Measurements from ENCODE around the gene TTLL12.
"Not testable (repeated sequence)": the region's sequence is repeated elsewhere in the genome, so short reads cannot be mapped to it uniquely, and the experiment has no call there.

The TTLL12 gene

DNA sequence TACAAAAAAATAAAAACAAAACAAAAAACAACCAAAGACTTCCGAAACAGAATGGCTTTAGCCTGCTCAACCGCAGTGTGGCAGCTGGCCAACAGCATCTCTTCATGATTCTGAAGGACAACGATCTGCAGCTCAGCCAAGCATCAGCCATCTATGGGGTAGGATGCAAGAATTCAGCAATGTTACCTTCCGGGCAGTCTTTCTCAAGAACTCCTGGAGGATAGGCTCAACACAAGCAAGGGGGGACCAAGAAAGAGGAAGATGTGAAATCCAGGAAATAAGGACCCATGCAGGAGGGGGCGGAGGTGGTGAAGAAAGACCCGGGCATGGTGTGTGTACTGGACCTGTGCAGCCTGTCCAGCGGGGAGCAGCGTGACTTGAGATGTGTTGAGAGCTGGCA is 39.1 kb downstream of the TTLL12 start:
- Mint-ChIP-seq H3K4me3 (no peak overlapping the region), H3K27ac (no peak overlapping the region), H3K4me1 (ENCODE audit: low read depth in 2 of 2) (peaks cover 18% of the 10 kb centered on the region in 2 donors), H3K27me3 (no peaks in the 10 kb centered on the region), H3K36me3 (ENCODE audit: insufficient read depth) (peaks cover 22% of the 10 kb centered on the region), H3K9me3 (no peaks in the 10 kb centered on the region)
- ATAC-seq (replicated peaks) (no peak), DNase-seq (no peak)

DNA sequence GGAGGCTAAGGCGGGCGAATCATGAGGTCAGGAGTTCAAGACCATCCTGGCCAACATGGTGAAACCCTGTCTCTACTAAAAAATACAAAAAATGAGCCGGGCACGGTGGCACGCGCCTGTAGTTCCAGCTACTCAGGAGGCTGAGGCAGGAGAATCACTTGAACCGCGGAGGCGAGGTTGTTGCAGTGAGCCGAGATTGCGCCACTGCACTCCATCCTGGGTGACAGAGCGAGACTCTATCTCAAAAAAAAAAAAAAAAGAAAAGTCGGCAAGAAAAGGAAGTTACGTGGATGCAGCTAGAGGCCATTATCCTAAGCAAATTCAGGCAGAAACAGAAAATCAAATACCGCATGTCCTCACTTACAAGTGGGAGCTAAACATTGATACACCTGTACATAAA is 40.6 kb downstream of the TTLL12 start:
- H3K27ac Mint-ChIP-seq; H3K4me3 Mint-ChIP-seq; H3K27me3 Mint-ChIP-seq; DNase-seq; ATAC-seq (replicated peaks); H3K9me3 Mint-ChIP-seq: not testable (repeated sequence)
- peaks cover 15 to 22% of the 10 kb centered on the region in 2 donors for H3K4me1 Mint-ChIP-seq (ENCODE audit: low read depth in 2 of 2)
- peaks cover 26% of the 10 kb centered on the region for H3K36me3 Mint-ChIP-seq (ENCODE audit: insufficient read depth)

- Mint-ChIP-seq H3K36me3 (ENCODE audit: insufficient read depth) (peaks cover 21% of the 10 kb centered on the region), H3K4me1 (ENCODE audit: low read depth in 2 of 2) (peaks cover 5 to 19% of the 10 kb centered on the region in 2 donors)
- H3K27ac Mint-ChIP-seq; H3K4me3 Mint-ChIP-seq; H3K9me3 Mint-ChIP-seq; H3K27me3 Mint-ChIP-seq; DNase-seq; ATAC-seq (replicated peaks): not testable (repeated sequence)
These were observed 41.6 kb downstream of the TTLL12 start for GRCh38 chr22:43145371-43145770.

DNA sequence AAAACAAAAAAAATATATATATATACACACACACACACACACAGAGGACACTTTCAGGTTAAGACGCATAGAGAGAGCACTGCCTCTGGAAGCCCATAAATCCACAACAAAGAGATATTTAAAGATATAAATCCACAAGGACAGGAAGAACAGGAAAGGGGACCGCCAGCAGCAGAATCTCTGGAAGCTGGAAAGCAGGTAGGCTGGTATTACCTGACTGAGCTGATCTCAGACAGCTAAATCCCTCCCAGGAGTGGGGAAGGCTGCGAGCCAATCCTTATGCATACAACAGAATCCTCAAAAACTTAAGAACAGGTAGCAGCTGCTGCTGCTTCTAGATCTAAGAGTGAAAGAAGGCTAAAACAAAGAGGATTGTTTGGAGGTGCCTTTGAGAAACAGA is 42.0 kb downstream of the TTLL12 start:
- Mint-ChIP-seq H3K4me1 (ENCODE audit: low read depth in 2 of 2) (peaks cover 7 to 20% of the 10 kb centered on the region in 2 donors), H3K27ac (no peak overlapping the region), H3K4me3 (no peak overlapping the region)

GRCh38 chr22:43142880-43143562 is 43.9 kb downstream of the TTLL12 start, which contains the start of gene MCAT:
Gene MCAT (minus strand): TSS chr22:43143398. CDS start chr22:43143348, 50 bp downstream.
- Mint-ChIP-seq H3K4me3 (peak within 1 kb of the TSS; percentile 87 to 90), H3K4me1 (ENCODE audit: low read depth in 2 of 2) (peaks cover 7 to 20% of the 10 kb centered on the region in 2 donors), H3K36me3 (ENCODE audit: insufficient read depth) (peaks cover 19% of the 10 kb centered on the region), H3K9me3 (no peaks in the 10 kb centered on the region), H3K27me3 (no peaks in the 10 kb centered on the region), H3K27ac (peak within 1 kb of the TSS; percentile 92 to 94)
- DNase-seq, result peak; percentile 64 to 69 (median 69)
- ATAC-seq (replicated peaks), result peak; percentile 83

More for the DNA sequence above, 42.0 kb downstream of the TTLL12 start:
- no peaks in the 10 kb centered on the region for H3K27me3 Mint-ChIP-seq
- H3K36me3 Mint-ChIP-seq (ENCODE audit: insufficient read depth), result peaks cover 20% of the 10 kb centered on the region
- DNase-seq (no peak), ATAC-seq (replicated peaks) (no peak)
- H3K9me3 Mint-ChIP-seq, result no peaks in the 10 kb centered on the region

GRCh38 chr22:43136801-43137200 is 50.1 kb downstream of the TTLL12 start:
- ATAC-seq (replicated peaks) (no peak), DNase-seq (no peak)
- Mint-ChIP-seq H3K27me3 (no peaks in the 10 kb centered on the region), H3K27ac (no peak overlapping the region), H3K9me3 (no peaks in the 10 kb centered on the region), H3K4me3 (no peak overlapping the region), H3K4me1 (ENCODE audit: low read depth in 2 of 2) (peaks cover 3 to 9% of the 10 kb centered on the region in 2 donors), H3K36me3 (ENCODE audit: insufficient read depth) (peaks cover 21% of the 10 kb centered on the region)

DNA sequence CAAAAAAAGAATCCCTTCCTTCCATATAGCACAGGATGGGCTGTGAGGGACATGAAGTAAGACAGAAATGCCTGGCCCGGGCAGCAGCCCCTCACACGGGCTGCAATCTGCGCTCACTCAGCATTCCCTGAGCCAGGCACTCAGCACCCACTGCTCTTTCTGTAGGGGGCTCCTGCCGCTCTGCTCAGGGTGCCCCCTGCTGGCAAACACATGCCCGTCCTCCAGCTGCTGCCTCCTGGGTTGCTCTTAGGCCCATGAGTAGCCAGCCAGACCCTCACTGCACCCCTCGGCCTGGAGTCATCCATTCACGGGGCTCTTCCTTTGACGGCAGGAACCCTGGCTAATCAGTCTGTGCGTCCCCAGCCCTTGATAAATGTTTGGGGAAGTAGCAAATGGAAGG is 50.7 kb downstream of the TTLL12 start:
- H3K27ac Mint-ChIP-seq, result no peak overlapping the region
- H3K36me3 Mint-ChIP-seq (ENCODE audit: insufficient read depth), result peaks cover 21% of the 10 kb centered on the region
- H3K9me3 Mint-ChIP-seq, result no peaks in the 10 kb centered on the region

GRCh38 chr22:43135565-43135964 is 51.4 kb downstream of the TTLL12 start:
- Mint-ChIP-seq H3K27ac (no peak overlapping the region), H3K4me1 (ENCODE audit: low read depth in 2 of 2) (peaks cover 3 to 4% of the 10 kb centered on the region in 2 donors), H3K27me3 (no peaks in the 10 kb centered on the region), H3K4me3 (no peak overlapping the region), H3K9me3 (no peaks in the 10 kb centered on the region), H3K36me3 (ENCODE audit: insufficient read depth) (peaks cover 22% of the 10 kb centered on the region)
- no peak for ATAC-seq (replicated peaks)
- DNase-seq, result no peak

More for the DNA sequence above, 50.7 kb downstream of the TTLL12 start:
- Mint-ChIP-seq H3K27me3 (no peaks in the 10 kb centered on the region), H3K4me1 (ENCODE audit: low read depth in 2 of 2) (peaks cover 3 to 8% of the 10 kb centered on the region in 2 donors), H3K4me3 (no peak overlapping the region)
- DNase-seq (peak; percentile 17 to 39 (median 31)), ATAC-seq (replicated peaks) (peak; percentile 63)

GRCh38 chr22:43134553-43134952 is 52.4 kb downstream of the TTLL12 start:
- no peak overlapping the region for H3K27ac Mint-ChIP-seq
- DNase-seq (no peak), ATAC-seq (replicated peaks) (no peak)
- H3K4me3 Mint-ChIP-seq, result no peak overlapping the region
- H3K27me3 Mint-ChIP-seq, result no peaks in the 10 kb centered on the region
- H3K36me3 Mint-ChIP-seq (ENCODE audit: insufficient read depth), result peaks cover 19% of the 10 kb centered on the region
- peaks cover 0 to 3% of the 10 kb centered on the region in 2 donors for H3K4me1 Mint-ChIP-seq (ENCODE audit: low read depth in 2 of 2)
- no peaks in the 10 kb centered on the region for H3K9me3 Mint-ChIP-seq

DNA sequence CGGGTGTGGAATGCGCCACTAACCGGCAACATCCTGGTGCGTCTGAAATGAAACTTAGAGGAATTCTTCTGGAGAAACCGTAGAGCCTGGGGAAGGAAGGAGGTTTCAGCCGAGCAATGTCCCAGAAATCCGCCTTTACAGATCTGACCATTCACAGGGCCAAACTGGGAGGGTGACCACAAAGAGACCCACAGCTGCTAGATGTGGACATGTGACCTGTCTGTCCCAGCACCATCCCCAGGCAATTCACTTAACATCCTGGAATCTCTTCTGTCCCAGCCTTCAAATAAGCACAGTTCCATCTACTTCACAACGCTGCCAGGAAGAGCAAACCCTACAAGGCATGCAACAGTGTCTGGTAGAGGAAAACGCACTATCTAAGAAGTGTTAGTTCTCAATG is 53.5 kb downstream of the TTLL12 start:
- Mint-ChIP-seq H3K9me3 (no peaks in the 10 kb centered on the region), H3K27ac (peak overlapping the region in 1 of 2 donors; percentile 31), H3K4me1 (ENCODE audit: low read depth in 2 of 2) (peaks cover 0 to 3% of the 10 kb centered on the region in 2 donors), H3K36me3 (ENCODE audit: insufficient read depth) (peaks cover 18% of the 10 kb centered on the region), H3K27me3 (no peaks in the 10 kb centered on the region), H3K4me3 (no peak overlapping the region)
- no peak for DNase-seq
- ATAC-seq (replicated peaks), result no peak

- ATAC-seq (replicated peaks) (no peak), DNase-seq (no peak)
- Mint-ChIP-seq H3K27me3 (no peaks in the 10 kb centered on the region), H3K4me1 (ENCODE audit: low read depth in 2 of 2) (peaks cover 0 to 3% of the 10 kb centered on the region in 2 donors), H3K4me3 (no peak overlapping the region), H3K9me3 (no peaks in the 10 kb centered on the region), H3K36me3 (ENCODE audit: insufficient read depth) (peaks cover 15% of the 10 kb centered on the region), H3K27ac (no peak overlapping the region)
These were observed 55.0 kb downstream of the TTLL12 start for GRCh38 chr22:43131773-43132501.

DNA sequence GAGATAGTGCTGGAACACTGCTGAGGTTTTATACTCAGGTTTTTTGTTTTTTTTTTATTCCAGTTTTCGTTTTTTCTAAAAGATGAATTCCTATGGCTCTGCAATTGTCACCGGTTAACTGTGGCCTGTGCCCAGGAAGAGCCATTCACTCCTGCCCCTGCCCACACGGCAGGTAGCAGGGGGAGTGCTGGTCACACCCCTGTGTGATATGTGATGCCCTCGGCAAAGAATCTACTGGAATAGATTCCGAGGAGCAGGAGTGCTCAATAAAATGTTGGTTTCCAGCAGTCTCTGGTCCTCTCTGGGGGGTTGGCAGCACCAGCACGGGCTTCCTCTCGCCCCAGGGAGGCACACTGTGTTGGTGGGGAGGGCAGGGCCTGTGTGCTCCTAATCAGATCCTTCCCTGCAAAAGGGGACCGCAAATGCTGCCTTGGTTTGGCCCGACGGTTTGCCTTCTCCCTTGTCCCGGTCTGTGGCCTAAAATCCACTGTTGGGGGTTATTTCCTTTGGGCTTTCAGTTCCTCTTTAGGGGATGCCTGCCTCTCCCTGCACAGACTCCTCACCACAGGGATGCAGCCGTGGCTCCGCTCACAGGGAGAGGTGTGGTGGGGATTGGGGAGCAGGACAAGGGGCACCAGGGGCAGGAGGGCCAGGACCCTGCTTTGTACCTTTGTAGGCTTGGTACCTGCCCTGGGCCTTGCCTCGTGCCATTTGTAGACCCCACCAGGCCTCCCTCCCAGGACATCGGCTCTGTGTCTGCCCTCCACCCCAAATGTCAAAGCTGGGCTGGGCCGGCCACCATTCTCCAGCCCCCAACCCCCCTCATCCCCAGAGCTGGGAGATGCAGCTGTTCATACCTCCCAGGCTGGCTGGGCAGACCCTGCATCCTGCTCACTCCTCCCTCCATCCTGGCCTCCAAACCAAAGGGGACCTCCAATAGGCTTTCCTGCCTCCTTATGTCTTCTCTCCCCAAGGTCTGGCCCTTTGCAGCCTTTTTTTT is 57.2 kb downstream of the TTLL12 start:
- DNase-seq (no peak), ATAC-seq (replicated peaks) (no peak)
- H3K4me1 Mint-ChIP-seq (ENCODE audit: low read depth in 2 of 2), result no peaks in the 10 kb centered on the region
- no peak overlapping the region for H3K27ac Mint-ChIP-seq
- H3K4me3 Mint-ChIP-seq, result no peak overlapping the region
- no peaks in the 10 kb centered on the region for H3K27me3 Mint-ChIP-seq
- no peaks in the 10 kb centered on the region for H3K9me3 Mint-ChIP-seq
- peaks cover 11% of the 10 kb centered on the region for H3K36me3 Mint-ChIP-seq (ENCODE audit: insufficient read depth)

DNA sequence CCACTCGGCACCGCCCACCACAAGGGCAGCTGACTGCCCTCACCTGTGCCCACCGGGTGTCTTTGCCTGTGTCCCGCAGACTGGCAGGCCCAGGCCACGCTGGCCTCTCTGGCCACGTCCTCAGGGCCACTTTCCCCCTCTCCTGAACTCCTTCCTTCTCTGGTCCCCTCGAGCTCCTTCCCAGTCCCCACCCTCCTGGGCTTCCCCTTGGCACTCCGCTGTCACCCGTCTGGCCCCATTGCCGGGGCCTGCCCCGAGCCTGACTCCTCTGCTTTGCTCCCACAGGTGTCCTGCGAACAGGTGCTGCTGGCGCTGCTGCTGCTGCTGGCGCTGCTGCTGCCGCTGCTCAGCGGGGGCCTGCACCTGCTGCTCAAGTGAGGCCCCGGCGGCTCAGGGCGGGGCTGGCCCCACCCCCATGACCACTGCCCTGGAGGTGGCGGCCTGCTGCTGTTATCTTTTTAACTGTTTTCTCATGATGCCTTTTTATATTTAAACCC is 58.0 kb downstream of the TTLL12 start:
- no peak overlapping the region for H3K4me3 Mint-ChIP-seq
- peaks cover 11% of the 10 kb centered on the region for H3K36me3 Mint-ChIP-seq (ENCODE audit: insufficient read depth)
- no peaks in the 10 kb centered on the region for H3K4me1 Mint-ChIP-seq (ENCODE audit: low read depth in 2 of 2)
- ATAC-seq (replicated peaks) (no peak), DNase-seq (no peak)
- no peak overlapping the region for H3K27ac Mint-ChIP-seq
- no peaks in the 10 kb centered on the region for H3K9me3 Mint-ChIP-seq
- no peaks in the 10 kb centered on the region for H3K27me3 Mint-ChIP-seq

Data from effector memory CD8-positive, alpha-beta T cell (primary cell).